HG03066 (cell line): ENCODE measurements around the gene RPL10.
"Not testable (repeated sequence)": the region's sequence is repeated elsewhere in the genome, so short reads cannot be mapped to it uniquely, and the experiment has no call there.

Source experiments
- ATAC-seq: cut with Tn5 transposase; IDR thresholded peaks from one replicate; pipeline ENCODE4 v1.9.1; 2021; ENCODE audit warnings: low read depth; ENCODE audit not compliant: unreplicated experiment

The RPL10 gene

GRCh38 chrX:154375156-154375504, 23.0 kb upstream of the RPL10 start:
- no peak for ATAC-seq

GRCh38 chrX:154376774-154377173, 21.4 kb upstream of the RPL10 start:
- no peak for ATAC-seq

DNA sequence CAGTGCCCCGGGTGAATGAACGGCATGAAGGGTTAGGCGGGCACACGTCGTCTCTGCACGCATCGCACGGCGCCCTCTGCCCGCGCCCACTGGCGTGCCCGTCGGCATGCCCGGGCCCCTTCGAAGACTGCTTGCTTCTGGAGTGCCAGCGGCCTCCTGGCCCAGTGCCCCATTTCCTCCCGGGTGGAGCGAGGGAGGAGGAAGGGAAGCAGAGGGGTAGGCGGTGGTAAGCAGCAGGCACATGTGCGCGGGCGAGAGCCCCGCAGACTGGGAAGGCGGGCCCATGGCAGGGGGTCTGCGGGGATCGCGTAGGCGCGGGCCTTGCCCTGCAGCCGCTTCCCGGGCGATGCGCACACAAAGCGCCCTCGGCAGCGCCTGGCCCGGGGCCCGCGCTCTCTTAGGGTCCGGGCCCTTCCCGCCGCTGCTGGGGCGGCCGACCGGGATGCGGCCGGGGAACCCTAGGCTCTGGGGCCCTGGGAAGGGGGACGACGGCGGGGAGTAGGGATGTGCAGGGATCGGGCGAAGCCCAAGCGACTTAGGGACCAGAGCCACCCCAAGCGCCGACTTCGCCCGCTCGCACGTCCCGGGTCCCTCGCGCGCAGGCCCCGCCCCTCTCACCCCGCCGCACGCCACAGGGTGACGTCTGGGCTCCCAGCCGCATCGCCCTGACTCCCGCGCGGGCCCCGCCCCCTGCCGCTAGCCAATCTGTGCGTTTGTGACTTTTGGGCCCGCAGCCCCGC, 19.9 kb upstream of the RPL10 start:
- peak; percentile 1 for ATAC-seq

- peak; percentile 77 for ATAC-seq
These were observed 19.2 kb upstream of the RPL10 start, which contains the start of gene EMD for GRCh38 chrX:154378799-154379568. TSS of gene EMD (plus strand) at chrX:154379295. CDS start at chrX:154379485, 190 bp downstream.

- ATAC-seq = no peak
These were observed 18.6 kb upstream of the RPL10 start for GRCh38 chrX:154379569-154379951.

DNA sequence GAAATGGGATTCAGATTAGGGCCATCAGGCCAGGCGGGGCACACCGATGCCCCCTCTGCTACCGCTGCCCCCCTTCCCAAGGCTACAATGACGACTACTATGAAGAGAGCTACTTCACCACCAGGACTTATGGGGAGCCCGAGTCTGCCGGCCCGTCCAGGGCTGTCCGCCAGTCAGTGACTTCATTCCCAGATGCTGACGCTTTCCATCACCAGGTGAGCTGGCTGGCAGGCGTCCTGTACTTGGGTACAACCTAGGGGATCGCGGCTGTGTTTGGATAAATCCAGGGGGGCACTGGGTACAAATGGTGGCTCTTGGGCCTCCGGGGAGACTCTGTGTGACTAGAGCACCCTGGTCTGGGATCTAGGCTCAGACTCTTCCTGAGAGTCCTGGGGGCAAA, 18.0 kb upstream of the RPL10 start:
- no peak for ATAC-seq

- ATAC-seq = no peak
These were observed 17.4 kb upstream of the RPL10 start for GRCh38 chrX:154380787-154381186.

DNA sequence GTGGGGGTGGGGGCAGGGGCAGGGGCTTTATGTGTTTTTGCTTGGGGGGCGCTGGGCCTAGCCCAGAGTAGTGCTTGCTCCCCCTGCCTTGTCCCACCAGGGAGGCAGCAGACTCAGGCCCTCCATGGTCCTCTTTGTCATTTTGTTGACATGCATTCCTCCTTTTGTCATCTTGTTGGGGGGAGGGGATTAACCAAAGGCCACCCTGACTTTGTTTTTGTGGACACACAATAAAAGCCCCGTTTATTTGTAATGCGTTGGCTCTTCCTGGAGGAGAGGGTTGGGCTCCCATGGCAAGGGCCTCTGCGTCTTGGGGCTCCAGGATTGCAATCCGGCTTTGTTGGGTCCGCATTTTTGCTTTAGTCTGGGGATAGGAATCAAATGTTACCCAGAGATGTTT, 16.9 kb upstream of the RPL10 start:
- no peak for ATAC-seq

GRCh38 chrX:154382483-154383069, 15.6 kb upstream of the RPL10 start:
- no peak for ATAC-seq

DNA sequence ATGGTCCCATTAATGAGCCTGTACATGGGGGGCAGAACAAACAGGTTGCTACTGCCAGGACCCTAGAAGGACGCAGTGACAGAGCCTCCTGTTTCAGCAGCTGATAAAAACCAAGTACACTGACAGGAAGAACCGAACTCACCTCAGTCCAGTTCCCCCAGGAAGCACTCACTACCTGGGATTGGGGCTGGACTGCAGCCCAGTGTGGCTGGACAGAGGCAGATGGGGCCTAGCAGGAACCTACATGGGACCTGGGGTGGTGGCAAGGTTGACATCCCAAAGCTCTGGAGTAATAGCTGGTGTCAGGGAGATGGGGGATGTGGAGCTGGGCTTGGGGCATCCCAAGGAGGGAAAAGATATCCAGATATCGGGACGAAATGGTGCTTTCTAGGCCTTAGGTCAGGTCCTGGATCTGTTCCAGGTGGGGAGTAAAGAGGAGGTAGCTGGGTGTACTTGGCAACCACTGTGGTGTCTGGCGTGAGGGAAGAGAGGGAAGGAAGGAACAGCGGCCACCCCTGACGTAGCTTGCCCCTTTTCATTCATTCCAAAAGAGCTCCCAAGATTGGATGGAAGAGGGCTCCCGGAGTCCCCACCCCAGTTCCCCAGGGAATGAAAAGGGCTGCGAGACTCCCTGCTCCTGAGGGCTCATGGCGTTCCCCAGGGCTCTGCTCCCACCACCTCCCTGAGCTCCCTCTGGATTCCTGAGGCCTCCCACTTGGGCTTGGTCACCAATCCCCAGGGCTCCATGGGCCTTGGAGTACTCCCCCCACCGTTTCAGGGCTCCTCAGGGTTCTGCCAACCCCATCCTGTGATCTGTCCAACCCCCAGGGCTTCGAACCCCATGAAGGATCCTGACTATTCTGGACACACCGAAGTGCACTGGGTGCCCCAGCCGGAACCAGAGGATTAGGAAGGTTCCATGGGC, 14.6 kb upstream of the RPL10 start:
- no peak for ATAC-seq

- no peak for ATAC-seq
These were observed 13.8 kb upstream of the RPL10 start for GRCh38 chrX:154384284-154384892.

- ATAC-seq = not testable (repeated sequence)
These were observed 10.1 kb upstream of the RPL10 start for GRCh38 chrX:154388094-154388493.

DNA sequence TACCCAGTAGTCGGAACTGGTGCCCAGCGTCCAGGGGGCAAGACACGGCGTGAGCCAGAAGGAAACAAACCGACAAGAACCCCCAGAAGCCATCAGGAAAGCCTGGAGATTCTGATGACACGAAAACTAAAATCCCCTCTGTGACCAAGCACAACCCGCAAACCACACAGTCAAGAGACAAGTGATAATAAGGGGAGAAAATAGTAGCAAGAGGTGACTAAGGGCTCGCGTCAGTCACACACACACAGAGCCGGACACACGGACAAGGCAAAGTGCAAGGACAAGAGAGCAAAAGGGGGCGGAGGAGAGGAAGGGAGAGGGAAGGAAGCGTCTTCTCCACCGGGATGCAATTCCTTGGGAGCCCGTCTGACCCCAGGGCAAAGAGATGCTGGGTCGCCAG, 9.5 kb upstream of the RPL10 start:
- not testable (repeated sequence) for ATAC-seq

GRCh38 chrX:154389812-154390747, 8.1 kb upstream of the RPL10 start:
- ATAC-seq = peak; percentile 64

- not testable (repeated sequence) for ATAC-seq
These were observed 1.8 kb upstream of the RPL10 start for GRCh38 chrX:154396363-154396762.

- peak; percentile 51 for ATAC-seq
These were observed 947 bp upstream of the RPL10 start for GRCh38 chrX:154396973-154397887.

- ATAC-seq = no peak
These were observed 720 bp downstream of the RPL10 start for GRCh38 chrX:154398668-154399526.
